K562 (cell line): ENCODE measurements around the gene MLX. TPM values are rescaled to one million over a fixed set of nuclear protein-coding genes. Genes with fewer than 3 reads are reported as not detected.

Experiments
- ATAC-seq: fragments of 200-7000 bp; cut with Tn5 transposase; 3 replicates; pipeline ENCODE4 v1.9.1; 2020; ENCODE audit warnings: moderate library complexity
- BruUV-seq: library from RNA; stranded (reverse); fragments of 400-500 nt; replicated peaks from 2 replicates; lab custom pipeline; 2021; lab: Mats Ljungman, UMichigan
- CTCF ChIA-PET: fragments of 300-600 bp; formaldehyde crosslinking; extraction: SDS; loops from one replicate; lab custom pipeline; 2021; ENCODE audit warnings: low intra/inter-chr PET ratio; lab: Yijun Ruan, JAX
- POLR2A ChIA-PET: fragments of 300-600, 350-650 bp; sonication (Branson Sonifier 250); formaldehyde crosslinking; extraction: SDS; loops from one replicate; lab custom pipeline; 2021; ENCODE audit warnings: antibody characterized with exemption, inconsistent platforms; lab: Yijun Ruan, JAX
- DNase-seq, 4 experiments: peaks; one replicate each; pipeline versions ENCODE4 v3.0.0 to v3.0.0-alpha.2; 2011 to 2018; ENCODE audit warnings: low spot score in 3 of 4, mixed read lengths in 3 of 4; ENCODE audit errors: extremely low read depth in 1 of 4
- FAIRE-seq: peaks from 2 replicates; lab custom pipeline; 2011; peaks lifted over from hg19 to GRCh38; lab: Jason Lieb, UNC
- H2AFZ ChIP-seq: 2 replicates; pipeline ENCODE4 v1.6.0; 2011; ENCODE audit warnings: low read depth, low read length, control low read depth, inconsistent platforms
- H3K27ac ChIP-seq: fragments of 200-600 bp; 3 replicates; pipeline ENCODE4 v1.8.0; 2011; ENCODE audit warnings: low read depth, mild to moderate bottlenecking, control low read depth, inconsistent platforms, low read length, moderate library complexity, mixed read lengths; ENCODE audit errors: extremely low read depth
- H3K27me3 ChIP-seq, 2 experiments: fragments of 300-600 bp in 1 of 2; 2 replicates in 1 of 2; 3 replicates in 1 of 2; pipeline versions ENCODE4 v1.6.0 to v1.8.0; 2011; ENCODE audit warnings: inconsistent platforms in 2 of 2, low read length in 2 of 2, mild to moderate bottlenecking in 1 of 2, mixed read lengths in 1 of 2, moderate library complexity in 1 of 2; ENCODE audit not compliant: control insufficient read depth in 2 of 2, insufficient read depth in 2 of 2
- H3K36me3 ChIP-seq: fragments of 300-600 bp; 3 replicates; pipeline ENCODE4 v1.8.0; 2011; ENCODE audit warnings: mild to moderate bottlenecking, low read length, inconsistent platforms; ENCODE audit not compliant: control insufficient read depth, insufficient read depth
- H3K4me1 ChIP-seq, 2 experiments: fragments of 200-600 bp in 1 of 2; replicated peaks in 1 of 2; 2 replicates in 1 of 2; 3 replicates in 1 of 2; pipeline versions ENCODE4 v1.5.1 to v1.8.0; 2011; ENCODE audit warnings: inconsistent platforms in 2 of 2, low read length in 2 of 2, mild to moderate bottlenecking in 1 of 2, mixed read lengths in 1 of 2, moderate library complexity in 1 of 2; ENCODE audit not compliant: control insufficient read depth in 2 of 2, insufficient read depth in 2 of 2
- H3K4me2 ChIP-seq: 2 replicates; pipeline ENCODE4 v1.6.1; 2011; ENCODE audit warnings: low read length, control low read depth, inconsistent platforms, mixed read lengths; ENCODE audit not compliant: insufficient read depth
- H3K4me3 ChIP-seq: fragments of 200-600 bp; sonication (generic), shearing (Covaris generic); 2 replicates; pipeline ENCODE4 v1.5.1; 2016; ENCODE audit warnings: control low read depth, inconsistent platforms
- H3K79me2 ChIP-seq: fragments of 200-600 bp; 3 replicates; pipeline ENCODE4 v1.8.0; 2011; ENCODE audit warnings: low read length, inconsistent platforms; ENCODE audit not compliant: control insufficient read depth, insufficient read depth
- H3K9ac ChIP-seq, 2 experiments: 2 replicates each; pipeline versions ENCODE4 v1.6.0 to v1.6.1; 2011; ENCODE audit warnings: low read depth in 2 of 2, low read length in 2 of 2, control low read depth in 1 of 2, inconsistent platforms in 1 of 2, mild to moderate bottlenecking in 1 of 2, mixed read lengths in 1 of 2; ENCODE audit not compliant: insufficient read depth in 1 of 2
- H3K9me1 ChIP-seq: one replicate; pipeline ENCODE4 v1.6.0; 2011; ENCODE audit warnings: inconsistent platforms, mild to moderate bottlenecking, low read length, moderate library complexity; ENCODE audit not compliant: control insufficient read depth, insufficient read depth
- H3K9me3 ChIP-seq: replicated peaks from 2 replicates; pipeline ENCODE4 v1.5.1; 2011; ENCODE audit warnings: low read depth, low read length, inconsistent platforms; ENCODE audit not compliant: control insufficient read depth, insufficient read depth
- H4K20me1 ChIP-seq: replicated peaks from 2 replicates; pipeline ENCODE4 v1.6.1; 2011; ENCODE audit warnings: low read length, inconsistent platforms, mixed read lengths; ENCODE audit not compliant: control insufficient read depth, insufficient read depth
- ELF2 ChIP-seq: fragments of 250-450 bp; sonication (Bioruptor Pico); IDR thresholded peaks from 2 replicates; pipeline ENCODE4 v1.5.0; 2021; ENCODE audit warnings: mild to moderate bottlenecking
- ESRRA ChIP-seq: fragments of 450-650 bp; IDR thresholded peaks from 2 replicates; pipeline ENCODE4 v1.6.1; 2014; ENCODE audit warnings: low read depth, mild to moderate bottlenecking, moderate library complexity, borderline replicate concordance
- POLR2G ChIP-seq: fragments of 200-400 bp; formaldehyde crosslinking; IDR thresholded peaks from 2 replicates; pipeline ENCODE4 v1.6.1; 2017; ENCODE audit warnings: low read depth, mild to moderate bottlenecking, antibody characterized with exemption, low read length, moderate library complexity
- RBFOX2 ChIP-seq: fragments of 200-400 bp; formaldehyde crosslinking; IDR thresholded peaks from 2 replicates; pipeline ENCODE4 v1.6.1; 2017; ENCODE audit warnings: low read depth, mild to moderate bottlenecking, low read length, moderate library complexity
- ZBED1 ChIP-seq: IDR thresholded peaks from 2 replicates; pipeline ENCODE4 v1.6.1; 2014
- ZNF76 ChIP-seq: fragments of 250-450 bp; sonication (Bioruptor Pico); IDR thresholded peaks from 2 replicates; pipeline ENCODE4 v1.4.0; 2020; ENCODE audit warnings: mild to moderate bottlenecking, moderate library complexity, borderline replicate concordance
- WGBS: fragments of 100-300 bp; shearing (Covaris generic); methylation state at CpG from one replicate; pipeline ENCODE4 v1.1.6; 2016; ENCODE audit warnings: low coverage, mixed read lengths; ENCODE audit not compliant: insufficient coverage; ENCODE audit errors: missing lambda C conversion rate; 5-methylcytosine and 5-hydroxymethylcytosine counted together
- in situ Hi-C: fragments of 300-500 bp; cut with MboI; formaldehyde crosslinking; loops from 4 replicates; pipeline ENCODE4 v1.15.0; 2018; ENCODE audit warnings: inconsistent platforms, mixed read lengths
- intact Hi-C: fragments of 100-400 bp; cut with micrococcal nuclease; formaldehyde crosslinking; loops from 2 replicates; pipeline ENCODE4 v1.14.2; 2022
- polyA plus RNA-seq, 8 experiments: library from polyadenylated mRNA; depleted of rRNA in 4 of 8; stranded (reverse) in 5 of 8; unstranded in 3 of 8; fragments of >200 nt; fragmentation: Nextera tagmentation in 2 of 8; fragmentation: Illumina TruSeq in 1 of 8; extraction: Ambion mirVana in 2 of 8; extraction: Trizol in 1 of 8; gene quantifications; 2 replicates each; pipeline versions ENCODE4 v1.2.1 to v1.2.3, GENCODE V29; 2011 to 2014; ENCODE audit warnings: inconsistent platforms in 1 of 8, missing spikeins in 1 of 8
- total RNA-seq, 7 experiments: library from RNA; depleted of rRNA in 6 of 7; stranded (reverse); fragments of >200 nt in 6 of 7; fragmentation: Illumina TruSeq in 2 of 7; extraction: Trizol in 2 of 7; gene quantifications; 2 replicates each; pipeline versions ENCODE4 v1.2.1 to v1.2.3, GENCODE V29; 2011 to 2021; ENCODE audit warnings: low replicate concordance in 1 of 7
- TF ChIP-seq, protein P1 (sequence below), 2 experiments: IDR thresholded peaks in 1 of 2; conservative IDR thresholded peaks in 1 of 2; 2 replicates each; pipeline ENCODE4 v1.6.1; 2016; ENCODE audit warnings: low read depth in 2 of 2, mild to moderate bottlenecking in 1 of 2, missing compliant biosample characterization in 1 of 2, missing genetic modification characterization in 1 of 2, moderate library complexity in 1 of 2
- TF ChIP-seq, protein P2 (sequence below): fragments of 450-650 bp; formaldehyde crosslinking; IDR thresholded peaks from 2 replicates; pipeline ENCODE4 v1.4.0; 2020; ENCODE audit warnings: mild to moderate bottlenecking, mixed read lengths

The MLX gene
- total and polyA plus RNA-seq, 9 of the 15 experiments (the other 6 are each of a cell fraction or from before 2014, with no cell fraction given) = 42.9 to 100 (median 58.9) TPM

- H4K20me1 ChIP-seq = no peaks in the 10 kb centered on the region
- 98% methylated on average over 10 of the region's 11 CpGs for WGBS
- H3K79me2 ChIP-seq = peaks cover 8% of the 10 kb centered on the region; the same call in 1 of the 3 replicates
- H3K4me2 ChIP-seq = no peak overlapping the region
- no peaks in the 10 kb centered on the region for H3K9me3 ChIP-seq
- no peak overlapping the region; the same call in 2 of the 3 replicates for H3K27ac ChIP-seq
- H3K36me3 ChIP-seq = peaks cover 60% of the 10 kb centered on the region
- FAIRE-seq (no peak), ATAC-seq (no peak), DNase-seq (peak in 1 of 4 experiments; percentile 12)
- TF ChIP-seq RBFOX2 (0 out of 2 replicates have a peak, but pooled peaks have one; percentile 5), ZBED1 (no peak), ELF2 (CRISPR knock-in tag) (no peak), ZNF76 (CRISPR knock-in tag) (no peak), ESRRA (no peak), POLR2G (peak; percentile 49; the same call in 1 of the 2 replicates)
- TF ChIP-seq, protein P1, sequence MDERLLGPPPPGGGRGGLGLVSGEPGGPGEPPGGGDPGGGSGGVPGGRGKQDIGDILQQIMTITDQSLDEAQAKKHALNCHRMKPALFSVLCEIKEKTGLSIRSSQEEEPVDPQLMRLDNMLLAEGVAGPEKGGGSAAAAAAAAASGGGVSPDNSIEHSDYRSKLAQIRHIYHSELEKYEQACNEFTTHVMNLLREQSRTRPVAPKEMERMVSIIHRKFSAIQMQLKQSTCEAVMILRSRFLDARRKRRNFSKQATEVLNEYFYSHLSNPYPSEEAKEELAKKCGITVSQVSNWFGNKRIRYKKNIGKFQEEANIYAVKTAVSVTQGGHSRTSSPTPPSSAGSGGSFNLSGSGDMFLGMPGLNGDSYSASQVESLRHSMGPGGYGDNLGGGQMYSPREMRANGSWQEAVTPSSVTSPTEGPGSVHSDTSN (CRISPR knock-in tag; IDR thresholded peaks at IDR 0.05; ENCODE audit: low read depth) = no peak
- TF ChIP-seq, protein P1 (tag; conservative IDR thresholded peaks at IDR 0.05; ENCODE audit: low read depth) = no peak
- TF ChIP-seq, protein P2, sequence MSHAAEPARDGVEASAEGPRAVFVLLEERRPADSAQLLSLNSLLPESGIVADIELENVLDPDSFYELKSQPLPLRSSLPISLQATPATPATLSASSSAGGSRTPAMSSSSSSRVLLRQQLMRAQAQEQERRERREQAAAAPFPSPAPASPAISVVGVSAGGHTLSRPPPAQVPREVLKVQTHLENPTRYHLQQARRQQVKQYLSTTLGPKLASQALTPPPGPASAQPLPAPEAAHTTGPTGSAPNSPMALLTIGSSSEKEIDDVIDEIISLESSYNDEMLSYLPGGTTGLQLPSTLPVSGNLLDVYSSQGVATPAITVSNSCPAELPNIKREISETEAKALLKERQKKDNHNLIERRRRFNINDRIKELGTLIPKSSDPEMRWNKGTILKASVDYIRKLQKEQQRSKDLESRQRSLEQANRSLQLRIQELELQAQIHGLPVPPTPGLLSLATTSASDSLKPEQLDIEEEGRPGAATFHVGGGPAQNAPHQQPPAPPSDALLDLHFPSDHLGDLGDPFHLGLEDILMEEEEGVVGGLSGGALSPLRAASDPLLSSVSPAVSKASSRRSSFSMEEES (CRISPR knock-in tag) = no peak
- no TSS peak for BruUV-seq
- H3K9me1 ChIP-seq = peaks cover 7% of the 10 kb centered on the region
- ChIA-PET POLR2A (interaction anchor here (0.8 kb wide), 1 partner anchor 209 kb away, joined by 4 read pairs; no protein-coding TSS in a partner anchor), CTCF (no interaction called here)
- no peak overlapping the region for H3K4me3 ChIP-seq
- intact Hi-C loops (no loop called here), in situ Hi-C loops (no loop called here)
- H2AFZ ChIP-seq = no peak overlapping the region
- no peaks in the 10 kb centered on the region for H3K27me3 ChIP-seq
- 0 out of 4 replicates have a peak overlapping the region, but pooled peaks of 1 of the 2 experiments have one; percentile 19 for H3K9ac ChIP-seq
- H3K4me1 ChIP-seq = peaks cover 41 to 64% of the 10 kb centered on the region in 2 experiments
Measured at GRCh38 chr17:42521666-42522262, 45.1 kb upstream of the MLX start.
